Diencephalon (tissue), 1 donor: ENCODE results near the gene GATAD2A. TPM values are rescaled to one million over a fixed set of nuclear protein-coding genes. Genes with fewer than 3 reads are reported as not detected.

ENCODE experiments used
- small RNA-seq: library from RNA; depleted of rRNA; stranded (forward); fragments of <200 nt; gene quantifications from one replicate; pipeline ENCODE3, GENCODE V24; 2014
- total RNA-seq: library from RNA; depleted of rRNA; stranded (reverse); fragments of >200 nt; gene quantifications from one replicate; pipeline ENCODE4 v1.2.3, GENCODE V29; 2014

GATAD2A gene, protein sequence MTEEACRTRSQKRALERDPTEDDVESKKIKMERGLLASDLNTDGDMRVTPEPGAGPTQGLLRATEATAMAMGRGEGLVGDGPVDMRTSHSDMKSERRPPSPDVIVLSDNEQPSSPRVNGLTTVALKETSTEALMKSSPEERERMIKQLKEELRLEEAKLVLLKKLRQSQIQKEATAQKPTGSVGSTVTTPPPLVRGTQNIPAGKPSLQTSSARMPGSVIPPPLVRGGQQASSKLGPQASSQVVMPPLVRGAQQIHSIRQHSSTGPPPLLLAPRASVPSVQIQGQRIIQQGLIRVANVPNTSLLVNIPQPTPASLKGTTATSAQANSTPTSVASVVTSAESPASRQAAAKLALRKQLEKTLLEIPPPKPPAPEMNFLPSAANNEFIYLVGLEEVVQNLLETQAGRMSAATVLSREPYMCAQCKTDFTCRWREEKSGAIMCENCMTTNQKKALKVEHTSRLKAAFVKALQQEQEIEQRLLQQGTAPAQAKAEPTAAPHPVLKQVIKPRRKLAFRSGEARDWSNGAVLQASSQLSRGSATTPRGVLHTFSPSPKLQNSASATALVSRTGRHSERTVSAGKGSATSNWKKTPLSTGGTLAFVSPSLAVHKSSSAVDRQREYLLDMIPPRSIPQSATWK
- 16.1 TPM for total RNA-seq

DNA sequence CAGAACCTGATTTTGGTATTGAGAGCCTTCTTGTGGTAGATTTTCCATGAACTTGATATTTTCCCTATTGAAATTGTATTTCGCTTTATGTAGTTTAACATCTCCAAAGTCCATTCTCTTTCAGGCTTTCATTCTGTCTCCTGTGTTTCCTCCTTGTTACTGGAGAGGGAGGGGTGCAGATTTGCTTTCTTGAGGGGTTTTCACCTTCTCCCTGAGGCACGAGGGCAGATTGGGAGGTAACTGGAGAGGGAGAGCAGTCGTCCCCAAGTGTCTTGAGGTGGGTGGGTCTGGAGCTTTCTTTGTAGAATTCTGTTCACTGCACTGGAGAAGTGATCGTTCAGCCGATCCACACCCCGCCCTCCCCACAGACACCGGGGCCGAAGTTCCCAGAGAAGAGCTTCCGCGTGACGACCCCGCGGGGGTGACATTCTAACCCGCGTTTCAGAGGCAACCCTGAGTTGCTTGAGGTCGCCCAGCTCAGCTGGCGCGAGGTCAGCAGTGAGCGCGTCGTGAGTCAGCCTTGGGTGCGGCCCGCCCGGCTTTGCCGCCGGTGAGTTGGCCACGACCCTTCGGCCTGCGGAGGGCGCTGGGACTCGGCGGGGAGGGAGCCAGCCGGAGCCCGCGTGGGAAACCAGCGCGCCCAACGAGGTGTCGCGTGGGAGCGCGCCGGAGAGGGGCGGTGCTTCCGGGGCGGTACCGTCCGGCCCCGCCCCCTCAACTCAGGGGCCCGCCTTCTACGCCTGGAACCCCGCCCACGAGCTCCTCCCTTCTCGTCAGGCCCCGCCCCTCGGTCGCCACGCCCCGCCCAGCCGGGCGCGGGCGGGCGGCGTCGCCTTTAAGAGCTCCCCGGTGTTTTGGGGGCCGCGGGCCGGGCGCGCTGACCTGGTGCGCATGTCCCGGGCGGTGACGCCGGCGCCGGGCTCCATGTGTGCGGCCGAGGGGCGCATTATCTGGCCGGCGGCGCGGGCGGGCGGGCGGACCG lies at the start of gene GATAD2A:
Gene GATAD2A, plus strand, starts transcription at position 797 of the 982 bp plus-strand sequence. CDS start 59,671 bp downstream, outside the sequence.

DNA sequence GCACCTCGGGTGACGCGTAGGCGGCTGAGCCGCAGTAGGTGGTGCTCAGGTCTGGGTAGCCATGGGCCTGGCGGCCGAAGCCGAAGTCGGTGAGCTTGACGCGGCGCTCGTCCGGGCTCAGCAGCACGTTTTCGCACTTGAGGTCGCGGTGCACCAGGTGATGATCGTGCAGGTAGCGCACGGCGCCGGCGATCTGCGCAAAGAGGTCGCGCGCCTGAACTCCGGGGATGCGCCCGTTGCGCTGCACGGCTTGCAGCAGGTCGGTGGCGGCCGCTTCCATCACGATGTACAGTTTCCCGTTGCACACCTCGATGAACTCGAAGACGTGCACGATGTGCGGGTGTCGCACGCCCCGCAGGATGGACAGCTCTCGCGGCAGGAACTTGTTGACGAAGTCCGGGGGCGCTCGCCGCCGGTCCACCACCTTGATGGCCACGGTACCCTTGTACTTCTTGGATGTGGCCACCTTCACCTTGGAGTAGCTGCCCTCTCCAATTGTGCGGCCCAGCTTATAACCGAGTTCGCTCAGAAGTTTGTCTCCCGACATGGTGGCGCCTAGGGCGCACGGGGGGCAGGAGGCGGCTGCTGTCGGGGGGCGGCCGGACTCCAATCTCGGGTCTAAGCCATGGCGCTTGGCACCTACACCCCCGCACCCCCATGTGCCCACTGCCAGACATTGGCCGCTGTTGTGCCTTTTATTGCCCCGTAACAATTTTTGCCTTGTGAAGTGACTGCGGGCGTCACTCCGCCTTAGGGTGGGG lies 109.6 kb downstream of the GATAD2A start, which contains the start of gene TSSK6:
Gene TSSK6, minus strand, starts transcription at position 668 of the 761 bp plus-strand sequence. Its CDS starts 121 bp downstream, at position 547.

DNA sequence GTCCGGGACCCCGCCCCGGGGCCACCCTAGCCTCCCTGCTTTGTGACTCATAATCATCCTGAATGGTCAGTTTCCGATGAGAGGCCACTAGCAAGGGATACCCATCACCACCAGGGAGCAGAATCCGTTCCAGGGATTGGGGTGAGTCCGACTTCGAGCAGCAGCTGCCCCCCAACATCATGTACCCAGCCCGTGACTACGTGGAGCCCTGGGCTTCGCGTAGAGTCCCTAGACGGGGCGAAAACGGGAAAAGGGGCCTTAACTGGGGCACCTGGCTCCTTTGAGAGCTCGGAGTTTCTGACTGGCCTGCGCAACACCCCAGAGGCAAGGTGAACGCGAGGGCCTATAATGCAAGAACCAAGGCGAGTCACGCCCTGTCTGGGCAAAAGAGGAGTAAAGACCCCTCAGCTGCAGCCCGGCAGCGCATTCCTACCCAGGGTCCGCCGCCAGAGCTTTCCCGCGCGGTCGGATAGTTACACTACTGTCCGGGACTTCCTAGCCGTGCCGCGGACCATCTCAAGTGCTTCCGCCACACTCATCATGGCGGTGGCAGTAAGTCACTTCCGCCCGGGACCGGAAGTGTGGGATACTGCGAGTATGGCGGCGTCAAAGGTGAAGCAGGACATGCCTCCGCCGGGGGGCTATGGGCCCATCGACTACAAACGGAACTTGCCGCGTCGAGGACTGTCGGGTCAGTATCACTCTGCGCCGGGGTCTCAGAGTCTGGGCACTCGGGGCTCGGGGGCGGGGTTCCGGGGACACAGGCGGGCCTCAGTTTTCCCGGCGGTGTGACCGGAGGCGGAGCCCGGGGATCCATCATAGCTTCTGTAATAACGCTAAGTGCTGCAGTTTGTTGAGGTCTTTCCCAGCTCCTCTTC lies 110.4 kb downstream of the GATAD2A start, which contains the start of gene NDUFA13:
Gene NDUFA13, plus strand, starts transcription at position 584 of the 878 bp plus-strand sequence. Its CDS starts 14 bp downstream, at position 598.

DNA sequence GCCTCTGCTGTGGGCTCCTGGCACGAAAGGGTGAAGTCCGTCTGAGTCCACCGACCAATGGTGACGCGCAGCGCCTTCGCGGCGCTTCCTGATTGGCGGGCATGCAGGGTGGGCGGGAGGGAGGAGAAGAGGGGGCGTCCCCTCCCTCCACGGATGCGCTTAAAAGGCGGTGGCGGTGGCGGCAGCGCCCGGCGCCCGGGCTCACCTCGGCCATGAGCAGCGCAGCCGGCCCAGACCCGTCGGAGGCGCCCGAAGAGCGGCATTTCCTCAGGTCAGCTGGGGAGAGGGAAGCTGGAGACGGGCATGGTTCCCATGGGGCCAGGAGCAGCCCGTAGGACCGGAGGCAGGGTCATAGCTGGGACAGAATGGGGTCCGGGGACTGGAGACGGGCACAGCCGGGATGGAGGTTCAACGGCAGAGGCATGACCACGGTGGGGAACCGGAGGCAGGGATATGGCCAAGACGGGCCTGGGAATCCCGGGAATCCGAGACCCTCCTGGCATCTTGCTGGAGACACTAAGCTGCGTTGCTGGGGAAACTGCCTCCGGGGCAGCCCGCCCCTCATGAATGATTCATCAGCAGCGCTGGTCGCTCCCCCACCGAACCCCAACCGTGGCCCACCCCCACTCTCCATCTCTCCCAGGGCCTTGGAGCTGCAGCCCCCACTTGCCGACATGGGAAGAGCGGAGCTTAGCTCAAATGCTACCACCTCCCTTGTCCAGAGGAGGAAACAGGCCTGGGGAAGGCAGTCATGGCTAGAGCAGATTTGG lies 123.4 kb downstream of the GATAD2A start, which contains the start of gene YJEFN3:
Gene YJEFN3, plus strand, starts transcription at position 191 of the 770 bp plus-strand sequence. Its CDS starts 22 bp downstream, at position 213.

DNA sequence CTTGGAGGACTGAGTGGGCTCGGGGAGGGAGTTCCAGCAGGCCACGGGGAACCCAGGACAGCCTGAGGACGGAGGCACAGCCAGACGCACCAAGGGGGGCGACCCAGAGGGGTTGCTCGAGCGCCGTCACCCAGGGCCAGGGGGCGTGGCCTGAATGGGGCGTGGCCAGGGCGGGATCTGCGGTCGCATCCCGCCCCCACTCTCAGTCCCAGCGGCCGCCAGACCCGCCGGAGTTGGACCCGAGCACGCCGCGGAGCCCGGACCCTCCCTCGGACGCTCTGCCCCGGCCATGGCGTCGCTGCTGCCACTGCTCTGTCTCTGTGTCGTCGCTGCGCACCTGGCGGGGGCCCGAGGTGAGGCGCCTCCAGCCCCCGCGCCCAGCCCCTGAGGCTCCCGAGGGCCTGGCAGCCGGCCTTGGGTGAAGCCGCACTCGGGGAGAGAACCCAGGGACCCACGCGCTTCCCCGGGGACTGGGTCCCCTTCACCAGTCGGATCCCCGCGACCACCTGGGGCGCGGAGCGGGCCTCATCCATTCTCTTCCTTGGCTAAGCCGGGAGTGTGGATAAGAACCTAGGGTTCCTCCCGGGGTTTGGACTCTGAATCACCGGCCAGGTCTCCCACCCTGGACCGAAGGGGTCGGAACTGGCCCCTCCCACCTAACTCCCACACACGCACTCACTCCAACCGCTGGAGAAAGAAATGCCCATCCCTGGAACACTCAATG lies 132.7 kb downstream of the GATAD2A start, which contains the start of gene CILP2:
Gene CILP2, plus strand, starts transcription at position 205 of the 724 bp plus-strand sequence. Its CDS starts 85 bp downstream, at position 290.

Small RNAs within 50 kb of the gene (small RNA-seq; reads per million reads assigned to genes)
- gene MIR640, result not detected

Other genes starting within 250 kb of the GATAD2A start
- gene MEF2B, start 235.4 kb upstream of the GATAD2A start, total RNA-seq, result not detected
- 17.3 TPM for gene BORCS8, start 213.5 kb upstream of the GATAD2A start, total RNA-seq
- 22.1 TPM for gene RFXANK, start 213.4 kb upstream of the GATAD2A start, total RNA-seq
- 9.0 TPM for gene NR2C2AP, start 202.3 kb upstream of the GATAD2A start, total RNA-seq
- 241 TPM for gene NCAN, start 193.7 kb upstream of the GATAD2A start, total RNA-seq
- gene TM6SF2, start 132.4 kb upstream of the GATAD2A start, total RNA-seq, result 0.46 TPM
- gene SUGP1, start 85.2 kb upstream of the GATAD2A start, total RNA-seq, result 26.8 TPM
- 34.1 TPM for gene MAU2, start 84.8 kb upstream of the GATAD2A start, total RNA-seq
- gene TSSK6, start 109.9 kb downstream of the GATAD2A start, total RNA-seq, result 1.2 TPM
- gene NDUFA13, start 110.5 kb downstream of the GATAD2A start, total RNA-seq, result 155 TPM
- 11.1 TPM for gene YJEFN3, start 123.2 kb downstream of the GATAD2A start, total RNA-seq
- gene CILP2, start 132.6 kb downstream of the GATAD2A start, total RNA-seq, result 1.8 TPM
- 10.6 TPM for gene PBX4, start 213.0 kb downstream of the GATAD2A start, total RNA-seq
- gene LPAR2, start 222.5 kb downstream of the GATAD2A start, total RNA-seq, result 16.1 TPM
- 16.8 TPM for gene GMIP, start 238.0 kb downstream of the GATAD2A start, total RNA-seq